SK-N-SH (cell line): ENCODE results near the gene PRKCH. TPM values are rescaled to one million over a fixed set of nuclear protein-coding genes. Genes with fewer than 3 reads are reported as not detected.

ENCODE experiments used
- CTCF ChIA-PET: fragments of 300-600, 350-600 bp; formaldehyde crosslinking; extraction: SDS; loops from one replicate; lab custom pipeline; 2021; lab: Yijun Ruan, JAX
- POLR2A ChIA-PET: fragments of 350-600 bp; sonication (Branson Sonifier 250); formaldehyde crosslinking; extraction: SDS; loops from one replicate; lab custom pipeline; 2020; ENCODE audit warnings: antibody characterized with exemption, inconsistent platforms; lab: Yijun Ruan, JAX
- DNase-seq: peaks from one replicate; pipeline ENCODE4 v3.0.0; 2012
- H2AFZ ChIP-seq: fragments of 200-600 bp; sonication (generic); 2 replicates; pipeline ENCODE4 v1.8.1; 2016; ENCODE audit warnings: antibody characterized with exemption, mild to moderate bottlenecking, low read depth
- H3F3A ChIP-seq: fragments of 200-600 bp; sonication (generic); replicated peaks from 2 replicates; pipeline ENCODE3; 2016; ENCODE audit warnings: antibody characterized with exemption, mild to moderate bottlenecking; ENCODE audit not compliant: insufficient read depth
- H3K27ac ChIP-seq, 2 experiments: fragments of 200-500 bp in 1 of 2; fragments of 200-600 bp in 1 of 2; sonication (Bioruptor generic) in 1 of 2; sonication (generic), shearing (Covaris generic) in 1 of 2; 2 replicates each; pipeline versions ENCODE4 v1.5.1 to v1.6.1; 2014 to 2016; ENCODE audit warnings: low read depth in 2 of 2, inconsistent platforms in 1 of 2, low read length in 1 of 2, mild to moderate bottlenecking in 1 of 2, mixed read lengths in 1 of 2
- H3K27me3 ChIP-seq: fragments of 200-600 bp; sonication (generic), shearing (Covaris generic); 2 replicates; pipeline ENCODE4 v1.6.1; 2016; ENCODE audit warnings: mixed run types; ENCODE audit not compliant: insufficient read depth
- H3K36me3 ChIP-seq, 2 experiments: fragments of 200-500 bp in 1 of 2; fragments of 200-600 bp in 1 of 2; sonication (Bioruptor generic) in 1 of 2; sonication (generic) in 1 of 2; replicated peaks in 1 of 2; 2 replicates each; pipeline versions ENCODE3 to v1.5.1; 2014 to 2016; ENCODE audit warnings: low read length in 1 of 2, mild to moderate bottlenecking in 1 of 2; ENCODE audit not compliant: insufficient read depth in 2 of 2, control insufficient read depth in 1 of 2
- H3K4me1 ChIP-seq, 2 experiments: fragments of 200-500 bp in 1 of 2; fragments of 200-600 bp in 1 of 2; sonication (Bioruptor generic) in 1 of 2; sonication (generic), shearing (Covaris generic) in 1 of 2; 2 replicates each; pipeline versions ENCODE4 v1.5.1 to v1.6.1; 2014 to 2016; ENCODE audit warnings: low read depth in 1 of 2, low read length in 1 of 2, mixed run types in 1 of 2; ENCODE audit not compliant: insufficient read depth in 2 of 2, control insufficient read depth in 1 of 2
- H3K4me2 ChIP-seq: fragments of 200-600 bp; sonication (generic), shearing (Covaris generic); 2 replicates; pipeline ENCODE4 v1.6.1; 2017; ENCODE audit warnings: mixed run types
- H3K4me3 ChIP-seq, 2 experiments: fragments of 200-500 bp in 1 of 2; fragments of 200-600 bp in 1 of 2; sonication (Bioruptor generic) in 1 of 2; sonication (generic), shearing (Covaris generic) in 1 of 2; 2 replicates each; pipeline versions ENCODE4 v1.5.1 to v1.8.1; 2014 to 2016; ENCODE audit warnings: low read depth in 2 of 2, inconsistent platforms in 1 of 2, low read length in 1 of 2, mild to moderate bottlenecking in 1 of 2, mixed read lengths in 1 of 2, moderate library complexity in 1 of 2
- H3K79me2 ChIP-seq: fragments of 200-600 bp; sonication (generic); 2 replicates; pipeline ENCODE4 v1.8.1; 2017; ENCODE audit warnings: mild to moderate bottlenecking; ENCODE audit not compliant: insufficient read depth
- H3K9ac ChIP-seq: fragments of 200-600 bp; sonication (generic); 2 replicates; pipeline ENCODE4 v1.6.1; 2017; ENCODE audit warnings: mixed run types
- H3K9me2 ChIP-seq: fragments of 200-600 bp; sonication (generic); 2 replicates; pipeline ENCODE4 v1.6.1; 2017; ENCODE audit warnings: mixed run types
- H3K9me3 ChIP-seq: fragments of 200-600 bp; sonication (generic); 2 replicates; pipeline ENCODE4 v1.6.1; 2017; ENCODE audit warnings: mixed run types, mild to moderate bottlenecking, moderate library complexity
- H4K20me1 ChIP-seq: fragments of 200-600 bp; sonication (generic); 2 replicates; pipeline ENCODE4 v1.6.1; 2017; ENCODE audit warnings: mild to moderate bottlenecking, mixed run types; ENCODE audit not compliant: insufficient read depth
- ELF1 ChIP-seq: IDR thresholded peaks from 2 replicates; pipeline ENCODE4 v1.4.0; 2012
- EP300 ChIP-seq, 2 experiments: IDR thresholded peaks; 2 replicates each; pipeline versions ENCODE4 v1.4.0 to v1.6.1; 2012; ENCODE audit warnings: borderline replicate concordance in 1 of 2, low read depth in 1 of 2, low read length in 1 of 2
- EZH2phosphoT487 ChIP-seq: fragments of 200-600 bp; sonication (generic); IDR thresholded peaks from 2 replicates; pipeline ENCODE4 v1.6.1; 2017; ENCODE audit warnings: low read depth, mixed run types, mild to moderate bottlenecking, antibody characterized with exemption, moderate library complexity, borderline replicate concordance
- FOXM1 ChIP-seq: IDR thresholded peaks from 2 replicates; pipeline ENCODE4 v1.4.0; 2012; ENCODE audit warnings: low read depth, mild to moderate bottlenecking
- GABPA ChIP-seq: IDR thresholded peaks from 2 replicates; pipeline ENCODE4 v1.4.0; 2012; ENCODE audit warnings: low read depth, mild to moderate bottlenecking
- JUND ChIP-seq: IDR thresholded peaks from 2 replicates; pipeline ENCODE4 v1.4.0; 2012
- RCOR1 ChIP-seq: fragments of 150-350 bp; IDR thresholded peaks from 2 replicates; pipeline ENCODE4 v1.6.1; 2017; ENCODE audit warnings: antibody characterized with exemption, low read length
- SMC3 ChIP-seq: IDR thresholded peaks from 2 replicates; pipeline ENCODE4 v1.6.1; 2012; ENCODE audit warnings: low read depth, low read length, improper control_type of control experiment
- TAF1 ChIP-seq: IDR thresholded peaks from 2 replicates; pipeline ENCODE4 v1.6.1; 2012; ENCODE audit warnings: low read depth, mild to moderate bottlenecking, low read length, moderate library complexity, borderline replicate concordance
- TEAD4 ChIP-seq: IDR thresholded peaks from 2 replicates; pipeline ENCODE4 v1.4.0; 2012; ENCODE audit warnings: mild to moderate bottlenecking, borderline replicate concordance; ENCODE audit not compliant: insufficient read depth
- WGBS: methylation state at CpG from one replicate; pipeline ENCODE4 v1.1.6; 2017; ENCODE audit warnings: low lambda C conversion rate; 5-methylcytosine and 5-hydroxymethylcytosine counted together
- polyA plus RNA-seq, 3 experiments: library from polyadenylated mRNA; depleted of rRNA; stranded (reverse); fragments of >200 nt; gene quantifications; 2 replicates each; pipeline ENCODE4 v1.2.3, GENCODE V29; 2012
- TF ChIP-seq, protein P1 (sequence below): IDR thresholded peaks from 2 replicates; pipeline ENCODE4 v1.4.0; 2012; ENCODE audit warnings: low read depth, borderline replicate concordance
- TF ChIP-seq, protein P2 (sequence below): fragments of 150-350 bp; IDR thresholded peaks from 2 replicates; pipeline ENCODE4 v1.6.1; 2016; ENCODE audit warnings: mild to moderate bottlenecking, low read depth, low read length
- TF ChIP-seq, protein P3 (sequence below): IDR thresholded peaks from 2 replicates; pipeline ENCODE4 v1.4.0; 2012; ENCODE audit warnings: low read depth
- TF ChIP-seq, protein P4 (sequence below): IDR thresholded peaks from 2 replicates; pipeline ENCODE4 v1.6.1; 2012; ENCODE audit warnings: mild to moderate bottlenecking, low read depth, low read length, moderate library complexity

The PRKCH gene
- polyA plus RNA-seq, 1 of the 3 experiments (the other 2 are of a cell fraction) = 4.2 TPM

DNA sequence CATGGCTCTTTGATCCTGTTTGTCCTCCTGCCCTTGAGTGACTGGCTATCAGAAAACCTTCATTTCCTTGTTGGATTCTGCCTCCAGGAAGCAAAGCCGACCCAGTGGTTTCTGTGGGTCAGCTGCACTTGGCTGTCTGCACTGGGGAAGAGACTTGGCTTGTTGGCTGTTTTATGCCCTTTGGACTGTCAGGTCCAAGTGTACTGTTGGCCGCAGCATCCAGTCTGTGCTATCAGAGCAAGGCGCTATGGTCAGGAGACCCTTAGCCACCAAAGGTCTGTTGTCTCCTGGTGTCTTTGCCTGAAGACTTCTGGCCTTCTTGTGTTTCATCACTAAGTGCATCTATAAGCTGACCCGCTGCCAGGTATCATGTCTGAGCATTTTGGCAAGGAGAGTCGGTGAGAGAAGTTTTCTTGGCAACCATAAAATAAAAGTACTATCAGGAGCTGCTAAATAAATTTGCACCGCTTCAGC, 196.6 kb downstream of the PRKCH start (continued):
- TF ChIP-seq, protein P1, sequence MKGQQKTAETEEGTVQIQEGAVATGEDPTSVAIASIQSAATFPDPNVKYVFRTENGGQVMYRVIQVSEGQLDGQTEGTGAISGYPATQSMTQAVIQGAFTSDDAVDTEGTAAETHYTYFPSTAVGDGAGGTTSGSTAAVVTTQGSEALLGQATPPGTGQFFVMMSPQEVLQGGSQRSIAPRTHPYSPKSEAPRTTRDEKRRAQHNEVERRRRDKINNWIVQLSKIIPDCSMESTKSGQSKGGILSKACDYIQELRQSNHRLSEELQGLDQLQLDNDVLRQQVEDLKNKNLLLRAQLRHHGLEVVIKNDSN = no peak
- TF ChIP-seq JUND (no peak), GABPA (no peak), ELF1 (no peak)

DNA sequence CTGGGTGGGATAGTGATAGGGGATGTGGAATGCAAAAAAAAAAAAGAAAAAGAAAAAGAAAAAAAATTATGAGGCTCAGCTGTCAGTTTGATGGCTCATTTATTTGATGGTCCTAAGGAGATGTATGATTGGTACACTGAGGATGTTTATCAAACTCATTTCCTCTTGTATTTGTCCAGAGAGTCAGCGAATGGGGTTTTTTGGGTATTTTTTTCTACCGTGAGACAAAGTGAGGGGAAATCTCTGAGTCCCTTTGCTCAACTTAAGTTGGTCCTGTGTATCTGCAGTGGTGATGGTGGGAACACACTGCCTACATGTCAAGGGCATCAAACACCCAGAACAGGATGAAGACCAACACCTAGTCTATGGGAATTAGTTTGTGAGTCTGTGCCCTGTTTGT, 197.0 kb downstream of the PRKCH start:
- TF ChIP-seq, protein P2, sequence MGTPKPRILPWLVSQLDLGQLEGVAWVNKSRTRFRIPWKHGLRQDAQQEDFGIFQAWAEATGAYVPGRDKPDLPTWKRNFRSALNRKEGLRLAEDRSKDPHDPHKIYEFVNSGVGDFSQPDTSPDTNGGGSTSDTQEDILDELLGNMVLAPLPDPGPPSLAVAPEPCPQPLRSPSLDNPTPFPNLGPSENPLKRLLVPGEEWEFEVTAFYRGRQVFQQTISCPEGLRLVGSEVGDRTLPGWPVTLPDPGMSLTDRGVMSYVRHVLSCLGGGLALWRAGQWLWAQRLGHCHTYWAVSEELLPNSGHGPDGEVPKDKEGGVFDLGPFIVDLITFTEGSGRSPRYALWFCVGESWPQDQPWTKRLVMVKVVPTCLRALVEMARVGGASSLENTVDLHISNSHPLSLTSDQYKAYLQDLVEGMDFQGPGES = no peak
- TF ChIP-seq EZH2phosphoT487 (no peak), EP300 (IDR thresholded peaks at IDR 0.05; ENCODE audit: borderline replicate concordance in 1 of 2, low read depth in 1 of 2, low read length in 1 of 2) (no peak), SMC3 (no peak), JUND (no peak), ELF1 (no peak), RCOR1 (no peak), TAF1 (no peak), TEAD4 (no peak), FOXM1 (no peak)
- TF ChIP-seq, protein P3, sequence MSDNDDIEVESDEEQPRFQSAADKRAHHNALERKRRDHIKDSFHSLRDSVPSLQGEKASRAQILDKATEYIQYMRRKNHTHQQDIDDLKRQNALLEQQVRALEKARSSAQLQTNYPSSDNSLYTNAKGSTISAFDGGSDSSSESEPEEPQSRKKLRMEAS = no peak
- TF ChIP-seq, protein P4, sequence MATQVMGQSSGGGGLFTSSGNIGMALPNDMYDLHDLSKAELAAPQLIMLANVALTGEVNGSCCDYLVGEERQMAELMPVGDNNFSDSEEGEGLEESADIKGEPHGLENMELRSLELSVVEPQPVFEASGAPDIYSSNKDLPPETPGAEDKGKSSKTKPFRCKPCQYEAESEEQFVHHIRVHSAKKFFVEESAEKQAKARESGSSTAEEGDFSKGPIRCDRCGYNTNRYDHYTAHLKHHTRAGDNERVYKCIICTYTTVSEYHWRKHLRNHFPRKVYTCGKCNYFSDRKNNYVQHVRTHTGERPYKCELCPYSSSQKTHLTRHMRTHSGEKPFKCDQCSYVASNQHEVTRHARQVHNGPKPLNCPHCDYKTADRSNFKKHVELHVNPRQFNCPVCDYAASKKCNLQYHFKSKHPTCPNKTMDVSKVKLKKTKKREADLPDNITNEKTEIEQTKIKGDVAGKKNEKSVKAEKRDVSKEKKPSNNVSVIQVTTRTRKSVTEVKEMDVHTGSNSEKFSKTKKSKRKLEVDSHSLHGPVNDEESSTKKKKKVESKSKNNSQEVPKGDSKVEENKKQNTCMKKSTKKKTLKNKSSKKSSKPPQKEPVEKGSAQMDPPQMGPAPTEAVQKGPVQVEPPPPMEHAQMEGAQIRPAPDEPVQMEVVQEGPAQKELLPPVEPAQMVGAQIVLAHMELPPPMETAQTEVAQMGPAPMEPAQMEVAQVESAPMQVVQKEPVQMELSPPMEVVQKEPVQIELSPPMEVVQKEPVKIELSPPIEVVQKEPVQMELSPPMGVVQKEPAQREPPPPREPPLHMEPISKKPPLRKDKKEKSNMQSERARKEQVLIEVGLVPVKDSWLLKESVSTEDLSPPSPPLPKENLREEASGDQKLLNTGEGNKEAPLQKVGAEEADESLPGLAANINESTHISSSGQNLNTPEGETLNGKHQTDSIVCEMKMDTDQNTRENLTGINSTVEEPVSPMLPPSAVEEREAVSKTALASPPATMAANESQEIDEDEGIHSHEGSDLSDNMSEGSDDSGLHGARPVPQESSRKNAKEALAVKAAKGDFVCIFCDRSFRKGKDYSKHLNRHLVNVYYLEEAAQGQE = no peak
- H3F3A ChIP-seq = peaks cover 4% of the 10 kb centered on the region
- 94% methylated on average over 2 of the region's 2 CpGs for WGBS
- H3K9ac ChIP-seq = no peak overlapping the region
- no peak overlapping the region for H3K27ac ChIP-seq
- DNase-seq = no peak
- no peaks in the 10 kb centered on the region for H3K9me2 ChIP-seq
- no peak overlapping the region for H3K4me3 ChIP-seq
- no peaks in the 10 kb centered on the region for H3K36me3 ChIP-seq
- peaks cover 0 to 44% of the 10 kb centered on the region in 2 experiments; a peak in 2 of 4 replicates for H3K4me1 ChIP-seq
- no peaks in the 10 kb centered on the region for H3K79me2 ChIP-seq
- H3K27me3 ChIP-seq = no peaks in the 10 kb centered on the region
- no peak overlapping the region for H2AFZ ChIP-seq
- ChIA-PET POLR2A (no interaction called here), CTCF (interaction anchor here (1.2 to 1.4 kb wide), 2 partner anchors 89 to 320 kb away, joined by 3 read pairs; no protein-coding TSS in a partner anchor)
- H3K4me2 ChIP-seq = no peak overlapping the region
- H3K9me3 ChIP-seq = no peaks in the 10 kb centered on the region
- H4K20me1 ChIP-seq = no peaks in the 10 kb centered on the region
